ENCODE data around the gene DPT. TPM values are rescaled to one million over a fixed set of nuclear protein-coding genes. Genes with fewer than 3 reads are reported as not detected.

DPT gene
- total and polyA plus RNA-seq, 2 of the 4 experiments (the other 2 are of a cell fraction): not detected

DNA sequence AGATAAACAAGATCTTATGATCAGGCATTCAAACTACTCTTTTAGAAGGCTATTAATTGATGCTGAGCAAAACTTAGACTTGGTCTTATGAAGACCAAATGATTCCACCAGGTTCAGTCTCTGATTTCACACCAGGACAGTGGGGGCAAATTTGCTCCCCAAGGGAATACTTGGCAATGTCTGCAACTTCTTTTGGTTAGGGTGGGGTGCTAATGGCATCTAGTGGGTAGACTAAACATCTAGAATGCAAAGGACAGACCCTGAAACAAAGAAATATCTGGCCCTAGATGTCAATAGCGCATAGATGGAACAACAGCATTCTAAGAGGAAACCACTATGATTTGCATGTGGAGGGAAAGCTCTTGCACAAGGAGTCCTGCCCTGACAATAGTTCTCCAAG lies 30.6 kb downstream of the DPT start:
- Histone ChIP-seq H3K9me1 (ENCODE audit: insufficient read depth, low read length) (no peaks in the 10 kb centered on the region), H2AFZ (replicated peaks; ENCODE audit: low read length, poor library complexity) (no peak overlapping the region), H2BK20ac (ENCODE audit: low read depth, low read length) (no peak overlapping the region), H3K9me3 (ENCODE audit: control insufficient read depth, insufficient read depth, low read length) (no peaks in the 10 kb centered on the region), H3K36me3 (ENCODE audit: control insufficient read depth, insufficient read depth, low read length) (no peaks in the 10 kb centered on the region), H3K79me1 (ENCODE audit: low read depth in 1 of 2, low read length in 2 of 2) (no peaks in the 10 kb centered on the region), H4K91ac (ENCODE audit: insufficient read depth, low read depth, low read length) (no peak overlapping the region), H3K9ac (ENCODE audit: low read depth, low read length) (no peak overlapping the region), H3K18ac (ENCODE audit: low read depth, low read length) (no peak overlapping the region), H4K5ac (ENCODE audit: low read depth, low read length) (no peak overlapping the region), H3K4me1 (ENCODE audit: control insufficient read depth, insufficient read depth, low read length) (no peaks in the 10 kb centered on the region), H3K27ac (ENCODE audit: insufficient read depth, low read length) (no peak overlapping the region), H2BK5ac (ENCODE audit: low read depth, low read length, poor library complexity, severe bottlenecking) (no peak overlapping the region), H3K4ac (ENCODE audit: low read depth, low read length) (no peak overlapping the region), H3K56ac (ENCODE audit: extremely low read depth, insufficient read depth, low read length) (no peak overlapping the region), H4K20me1 (ENCODE audit: insufficient read depth, low read length) (no peaks in the 10 kb centered on the region), H3K27me3 (ENCODE audit: control insufficient read depth, insufficient read depth, low read length) (no peaks in the 10 kb centered on the region), H2AK9ac (replicated peaks; ENCODE audit: low read depth, low read length, poor library complexity) (no peak overlapping the region), H3K14ac (replicated peaks; ENCODE audit: low read depth, low read length) (no peak overlapping the region), H3K4me3 (ENCODE audit: insufficient read depth, low read depth, low read length) (no peak overlapping the region), H3K23ac (ENCODE audit: low read depth, low read length) (no peak overlapping the region), H3K4me2 (ENCODE audit: low read depth, low read length) (no peak overlapping the region), H2BK120ac (ENCODE audit: low read depth, low read length) (no peak overlapping the region), H2AK5ac (ENCODE audit: low read depth, low read length) (no peak overlapping the region), H2BK15ac (ENCODE audit: low read depth, low read length) (no peak overlapping the region), H4K8ac (ENCODE audit: low read depth in 2 of 2, low read length in 2 of 2) (no peak overlapping the region)
- WGBS, 2 experiments (ENCODE audit: extremely low coverage in 2 of 2, insufficient read length in 1 of 2): no CpG with 5 or more reads among the region's 1 CpG
- dilution Hi-C loops (cut with HindIII; ENCODE audit: low sequenced_read_pairs, unreplicated experiment): no loop called here
- ChIA-PET CTCF (no interaction called here), POLR2A (ENCODE audit: unreplicated experiment) (no interaction called here)
- no TSS peak for BruUV-seq (replicated peaks)
- no peak for TF ChIP-seq CHD1 (IDR thresholded peaks at IDR 0.05; ENCODE audit: low read depth, low read length)
- TF ChIP-seq POLR2A (IDR thresholded peaks at IDR 0.05; ENCODE audit: low read depth, low read length): no peak
- no peak for TF ChIP-seq RAD21 (IDR thresholded peaks at IDR 0.05; ENCODE audit: low read length)
- no peak for TF ChIP-seq SMC3 (IDR thresholded peaks at IDR 0.05; ENCODE audit: low read depth, low read length)
- TF ChIP-seq FOS (IDR thresholded peaks at IDR 0.05; ENCODE audit: low read depth, low read length): no peak
- TF ChIP-seq NFE2L2 (IDR thresholded peaks at IDR 0.05; ENCODE audit: low read depth, low read length): no peak
- TF ChIP-seq RCOR1 (IDR thresholded peaks at IDR 0.05; ENCODE audit: insufficient replicate concordance, low read length): no peak
- TF ChIP-seq, protein P1, sequence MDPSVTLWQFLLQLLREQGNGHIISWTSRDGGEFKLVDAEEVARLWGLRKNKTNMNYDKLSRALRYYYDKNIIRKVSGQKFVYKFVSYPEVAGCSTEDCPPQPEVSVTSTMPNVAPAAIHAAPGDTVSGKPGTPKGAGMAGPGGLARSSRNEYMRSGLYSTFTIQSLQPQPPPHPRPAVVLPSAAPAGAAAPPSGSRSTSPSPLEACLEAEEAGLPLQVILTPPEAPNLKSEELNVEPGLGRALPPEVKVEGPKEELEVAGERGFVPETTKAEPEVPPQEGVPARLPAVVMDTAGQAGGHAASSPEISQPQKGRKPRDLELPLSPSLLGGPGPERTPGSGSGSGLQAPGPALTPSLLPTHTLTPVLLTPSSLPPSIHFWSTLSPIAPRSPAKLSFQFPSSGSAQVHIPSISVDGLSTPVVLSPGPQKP (IDR thresholded peaks at IDR 0.05; ENCODE audit: borderline replicate concordance, low read depth, low read length): no peak
- TF ChIP-seq, protein P2, sequence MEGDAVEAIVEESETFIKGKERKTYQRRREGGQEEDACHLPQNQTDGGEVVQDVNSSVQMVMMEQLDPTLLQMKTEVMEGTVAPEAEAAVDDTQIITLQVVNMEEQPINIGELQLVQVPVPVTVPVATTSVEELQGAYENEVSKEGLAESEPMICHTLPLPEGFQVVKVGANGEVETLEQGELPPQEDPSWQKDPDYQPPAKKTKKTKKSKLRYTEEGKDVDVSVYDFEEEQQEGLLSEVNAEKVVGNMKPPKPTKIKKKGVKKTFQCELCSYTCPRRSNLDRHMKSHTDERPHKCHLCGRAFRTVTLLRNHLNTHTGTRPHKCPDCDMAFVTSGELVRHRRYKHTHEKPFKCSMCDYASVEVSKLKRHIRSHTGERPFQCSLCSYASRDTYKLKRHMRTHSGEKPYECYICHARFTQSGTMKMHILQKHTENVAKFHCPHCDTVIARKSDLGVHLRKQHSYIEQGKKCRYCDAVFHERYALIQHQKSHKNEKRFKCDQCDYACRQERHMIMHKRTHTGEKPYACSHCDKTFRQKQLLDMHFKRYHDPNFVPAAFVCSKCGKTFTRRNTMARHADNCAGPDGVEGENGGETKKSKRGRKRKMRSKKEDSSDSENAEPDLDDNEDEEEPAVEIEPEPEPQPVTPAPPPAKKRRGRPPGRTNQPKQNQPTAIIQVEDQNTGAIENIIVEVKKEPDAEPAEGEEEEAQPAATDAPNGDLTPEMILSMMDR (conservative IDR thresholded peaks at IDR 0.05; ENCODE audit: low read depth, low read length): no peak
- no peak for TF ChIP-seq MAZ (IDR thresholded peaks at IDR 0.05; ENCODE audit: borderline replicate concordance, low read depth, low read length)
- TF ChIP-seq CEBPB (IDR thresholded peaks at IDR 0.05; ENCODE audit: low read depth, low read length): no peak
- TF ChIP-seq MXI1 (IDR thresholded peaks at IDR 0.05; ENCODE audit: borderline replicate concordance, low read depth, low read length): no peak
- TF ChIP-seq, protein P3, sequence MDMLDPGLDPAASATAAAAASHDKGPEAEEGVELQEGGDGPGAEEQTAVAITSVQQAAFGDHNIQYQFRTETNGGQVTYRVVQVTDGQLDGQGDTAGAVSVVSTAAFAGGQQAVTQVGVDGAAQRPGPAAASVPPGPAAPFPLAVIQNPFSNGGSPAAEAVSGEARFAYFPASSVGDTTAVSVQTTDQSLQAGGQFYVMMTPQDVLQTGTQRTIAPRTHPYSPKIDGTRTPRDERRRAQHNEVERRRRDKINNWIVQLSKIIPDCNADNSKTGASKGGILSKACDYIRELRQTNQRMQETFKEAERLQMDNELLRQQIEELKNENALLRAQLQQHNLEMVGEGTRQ (IDR thresholded peaks at IDR 0.05; ENCODE audit: low read depth, low read length): no peak
- in situ Hi-C loops (cut with MboI; ENCODE audit: low sequenced_read_pairs): no loop called here
- DNase-seq (no peak), ATAC-seq (ENCODE audit: low read depth) (no peak)
- intact Hi-C loops (cut with micrococcal nuclease): no loop called here
